Retinal pigment epithelial cell (primary cell): Measurements from ENCODE around the gene JTB.

ENCODE experiments used
- DNase-seq: peaks from one replicate; pipeline ENCODE4 v3.0.0-alpha.2; 2010; ENCODE audit warnings: low read depth
- H3K4me3 ChIP-seq: 2 replicates; pipeline ENCODE4 v1.5.1; 2011; ENCODE audit warnings: mild to moderate bottlenecking, low read length, control low read depth, moderate library complexity
- CTCF ChIP-seq: conservative IDR thresholded peaks from 2 replicates; pipeline ENCODE4 v1.5.1; 2011; ENCODE audit warnings: low read depth, low read length, control low read depth, inconsistent platforms

The JTB gene

GRCh38 chr1:153929981-153930948, 47.2 kb downstream of the JTB start:
- TF ChIP-seq CTCF, result no peak
- no peak for DNase-seq
- H3K4me3 ChIP-seq, result no peak overlapping the region

- DNase-seq, result no peak
- H3K4me3 ChIP-seq, result no peak overlapping the region
- no peak for TF ChIP-seq CTCF
These were observed 48.0 kb downstream of the JTB start for GRCh38 chr1:153929426-153929825.

- no peak overlapping the region for H3K4me3 ChIP-seq
- no peak for TF ChIP-seq CTCF
- no peak for DNase-seq
These were observed 48.6 kb downstream of the JTB start for GRCh38 chr1:153928791-153929341.

- no peak overlapping the region for H3K4me3 ChIP-seq
- DNase-seq, result no peak
- no peak for TF ChIP-seq CTCF
These were observed 49.2 kb downstream of the JTB start for GRCh38 chr1:153928245-153928644.

- H3K4me3 ChIP-seq, result no peak overlapping the region
- TF ChIP-seq CTCF, result no peak
- no peak for DNase-seq
These were observed 51.1 kb downstream of the JTB start for GRCh38 chr1:153926405-153926804.
